ENCODE data around the gene DNER.
"Not testable (repeated sequence)": the region's sequence is repeated elsewhere in the genome, so short reads cannot be mapped to it uniquely, and the experiment has no call there.

Gene DNER

GRCh38 chr2:229343661-229344060 is 370.7 kb downstream of the DNER start:
- DNase-seq (ENCODE audit: low read depth in 2 of 2), result no peak

DNA sequence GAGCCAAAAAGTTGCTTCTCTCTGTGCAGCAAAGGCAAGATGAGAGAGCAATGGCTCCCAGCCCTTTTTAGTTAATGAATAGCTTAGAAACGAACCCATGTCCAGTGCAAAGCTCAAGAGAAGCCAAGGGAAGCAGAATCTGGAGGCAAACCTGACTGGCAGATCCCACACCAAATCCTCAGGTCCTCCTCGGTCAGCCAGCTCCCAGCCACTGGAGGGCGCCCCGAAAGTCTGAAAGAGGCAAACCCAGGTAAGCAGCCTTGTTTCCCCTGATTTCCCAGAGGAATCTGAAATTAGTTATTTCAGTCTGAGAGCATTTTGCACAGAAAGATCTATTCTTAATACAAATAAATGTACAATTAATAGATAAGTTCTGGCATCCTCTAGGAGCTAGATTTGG is 372.0 kb downstream of the DNER start:
- DNase-seq (ENCODE audit: low read depth in 2 of 2), result no peak

GRCh38 chr2:229340086-229340760 is 374.1 kb downstream of the DNER start:
- DNase-seq (ENCODE audit: low read depth in 2 of 2), result no peak

DNA sequence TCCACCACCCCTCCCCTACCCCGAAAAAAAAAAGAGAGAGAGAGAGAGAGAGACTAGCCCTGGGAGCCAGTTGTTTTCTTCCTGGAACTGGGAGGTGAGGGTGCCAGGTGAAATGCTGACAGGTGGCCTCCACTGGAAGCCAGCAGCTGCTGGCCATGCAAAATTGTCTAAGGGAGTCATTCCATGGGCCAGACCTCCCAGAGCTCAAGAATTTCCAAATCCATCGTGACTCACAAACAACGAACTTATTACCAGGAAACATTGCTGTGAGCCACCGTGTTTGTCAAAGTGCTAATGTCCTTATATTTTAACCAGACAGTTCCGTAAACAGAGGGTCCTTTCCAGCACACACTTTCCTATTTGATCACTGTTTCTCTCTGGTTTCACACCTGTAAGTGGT is 374.7 kb downstream of the DNER start:
- no peak for DNase-seq (ENCODE audit: low read depth in 2 of 2)

DNA sequence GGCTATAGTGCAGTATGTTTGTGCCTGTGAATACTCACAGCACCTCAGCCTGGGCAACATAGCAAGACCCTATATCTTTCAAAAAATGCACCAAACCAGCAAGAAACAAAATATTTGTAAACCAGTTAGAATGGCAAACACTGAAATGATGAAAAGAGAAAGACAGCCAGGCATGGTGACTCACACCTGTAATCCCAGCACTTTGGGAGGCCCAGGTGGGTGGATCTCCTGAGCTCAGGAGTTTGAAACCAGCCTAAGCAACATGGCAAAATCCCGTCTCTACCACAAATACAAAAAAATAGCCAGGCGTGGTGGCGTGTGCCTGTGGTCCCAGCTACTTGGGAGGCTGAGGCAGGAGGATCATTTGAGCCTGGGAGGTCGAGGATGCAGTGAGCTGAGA is 375.2 kb downstream of the DNER start:
- DNase-seq (ENCODE audit: low read depth in 2 of 2), result not testable (repeated sequence)

- DNase-seq (ENCODE audit: low read depth in 2 of 2), result no peak
These were observed 378.4 kb downstream of the DNER start for GRCh38 chr2:229335877-229336346.

DNA sequence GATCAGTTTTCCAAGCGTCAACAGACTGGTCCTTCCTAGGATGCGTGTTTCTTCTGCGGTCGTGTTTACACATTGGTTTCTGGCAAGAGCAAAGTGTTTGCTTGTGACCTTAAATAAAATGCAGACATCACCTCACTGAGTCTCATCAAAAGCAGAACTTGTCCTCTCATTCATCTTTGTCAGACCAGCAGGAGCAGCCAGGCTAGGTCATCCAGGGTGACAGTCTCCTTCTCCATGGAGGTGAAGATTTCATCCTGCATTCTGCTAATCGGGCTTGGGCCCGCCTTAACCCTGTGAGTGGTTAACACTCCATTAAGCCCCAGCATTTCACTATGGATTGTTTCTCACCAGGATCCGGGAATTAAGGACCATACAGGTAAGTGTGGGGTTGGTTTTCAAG is 379.0 kb downstream of the DNER start:
- DNase-seq (ENCODE audit: low read depth in 2 of 2), result no peak

DNA sequence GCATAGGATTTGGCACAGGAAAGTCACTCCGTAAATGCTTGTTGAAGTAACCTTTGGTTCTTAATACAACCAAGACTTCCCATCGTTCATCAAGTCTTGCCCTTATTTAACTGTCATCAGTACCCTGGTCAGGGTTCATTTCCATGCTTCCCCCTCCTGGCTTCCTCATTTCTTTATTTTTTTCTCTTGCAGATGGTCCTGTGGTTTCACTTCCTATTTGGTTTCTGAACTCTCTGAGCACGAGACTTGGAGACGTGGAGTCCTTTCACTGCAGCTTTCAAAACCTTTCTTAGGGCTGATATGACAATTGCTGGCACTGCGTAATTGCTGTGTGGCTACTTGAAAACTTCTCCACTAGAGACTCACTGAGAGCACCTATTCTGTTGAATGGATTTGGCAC is 383.4 kb downstream of the DNER start:
- DNase-seq (ENCODE audit: low read depth in 2 of 2), result no peak

DNA sequence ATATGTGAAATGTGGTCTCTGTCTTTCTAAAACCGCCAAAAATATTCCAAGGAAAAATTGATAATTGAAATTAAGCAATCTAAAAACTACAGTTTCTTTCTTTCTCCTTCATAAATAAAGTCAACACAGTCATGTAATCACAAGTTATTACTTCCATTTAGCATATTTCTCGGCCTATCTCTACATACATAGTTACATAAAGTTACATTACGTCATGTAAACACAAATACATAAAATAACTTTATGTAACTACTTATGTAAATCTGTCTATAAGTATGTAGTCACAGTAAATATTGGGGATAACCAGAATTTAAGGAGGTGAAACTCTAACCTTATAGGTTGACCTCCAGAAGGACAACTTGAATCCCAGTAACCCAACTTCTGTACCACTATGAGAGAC is 394.8 kb downstream of the DNER start:
- no peak for DNase-seq (ENCODE audit: low read depth in 2 of 2)

- no peak for DNase-seq (ENCODE audit: low read depth in 2 of 2)
These were observed 400.2 kb downstream of the DNER start for GRCh38 chr2:229314117-229314516.

- DNase-seq (ENCODE audit: low read depth in 2 of 2), result no peak
These were observed 400.8 kb downstream of the DNER start for GRCh38 chr2:229313591-229313990.
